HCT116 (cell line): ENCODE data around the gene ERBB4. TPM values are rescaled to one million over a fixed set of nuclear protein-coding genes. Genes with fewer than 3 reads are reported as not detected.

Experiments
- ATAC-seq: fragments of 200-7000 bp; cut with Tn5 transposase; 2 replicates; pipeline ENCODE4 v1.9.1; 2020; ENCODE audit warnings: mild to moderate bottlenecking, moderate library complexity
- BruUV-seq: library from RNA; stranded (reverse); fragments of 400-500 nt; replicated peaks from 2 replicates; lab custom pipeline; 2021; lab: Mats Ljungman, UMichigan
- CTCF ChIA-PET: fragments of 300-600 bp; sonication (Branson Sonifier 250); formaldehyde crosslinking; loops from one replicate; lab custom pipeline; 2021; ENCODE audit warnings: antibody characterized with exemption; lab: Charles Lee
- POLR2A ChIA-PET: fragments of 300-600, 350-600 bp; sonication (Branson Sonifier 250); formaldehyde crosslinking; loops from one replicate; lab custom pipeline; 2021; ENCODE audit warnings: antibody characterized with exemption; lab: Charles Lee
- RAD21 ChIA-PET, 2 experiments: fragments of 300-600 bp; sonication (Branson Sonifier 250); formaldehyde crosslinking; loops; one replicate each; lab custom pipeline; 2023; ENCODE audit warnings: low total read pairs in 2 of 2; ENCODE audit not compliant: uncharacterized antibody in 2 of 2, unreplicated experiment in 2 of 2, low non-redundant PET in 1 of 2; lab: Charles Lee
- DNase-seq: peaks from one replicate; pipeline ENCODE4 v3.0.0-alpha.2; 2010; ENCODE audit warnings: low read depth, low spot score
- H2AFZ ChIP-seq: fragments of 200-600 bp; shearing (Covaris generic), sonication (generic); 2 replicates; pipeline ENCODE4 v1.6.1; 2017; ENCODE audit warnings: low read depth, mixed run types, mixed read lengths, antibody characterized with exemption, low read length; ENCODE audit not compliant: poor library complexity, severe bottlenecking
- H3K27ac ChIP-seq: 2 replicates; pipeline ENCODE4 v1.5.1; 2012; ENCODE audit warnings: low read depth, low read length
- H3K27me3 ChIP-seq: fragments of 200-600 bp; sonication (generic); 2 replicates; pipeline ENCODE4 v1.6.1; 2016; ENCODE audit warnings: mixed run types, low read length, mixed read lengths; ENCODE audit not compliant: insufficient read depth
- H3K36me3 ChIP-seq, 2 experiments: fragments of 200-500 bp in 1 of 2; fragments of 200-600 bp in 1 of 2; sonication (Bioruptor generic) in 1 of 2; sonication (generic) in 1 of 2; 2 replicates each; pipeline versions ENCODE4 v1.5.1 to v1.6.1; 2014 to 2016; ENCODE audit warnings: low read length in 2 of 2, inconsistent platforms in 1 of 2, mixed read lengths in 1 of 2, mixed run types in 1 of 2; ENCODE audit not compliant: insufficient read depth in 2 of 2, control insufficient read depth in 1 of 2
- H3K4me1 ChIP-seq, 2 experiments: fragments of 200-600 bp in 1 of 2; sonication (generic) in 1 of 2; 2 replicates each; pipeline versions ENCODE4 v1.5.1 to v1.6.1; 2012 to 2017; ENCODE audit warnings: low read length in 2 of 2, inconsistent platforms in 1 of 2, mild to moderate bottlenecking in 1 of 2, mixed read lengths in 1 of 2, mixed run types in 1 of 2, moderate library complexity in 1 of 2; ENCODE audit not compliant: insufficient read depth in 2 of 2, control insufficient read depth in 1 of 2
- H3K4me2 ChIP-seq: fragments of 200-600 bp; sonication (generic); 2 replicates; pipeline ENCODE4 v1.6.1; 2017; ENCODE audit warnings: mixed run types, low read length, mixed read lengths
- H3K4me3 ChIP-seq, 2 experiments: fragments of 200-600 bp in 1 of 2; sonication (generic) in 1 of 2; replicated peaks in 1 of 2; 2 replicates each; pipeline ENCODE4 v1.5.1; 2011 to 2016; ENCODE audit warnings: low read length in 2 of 2, control low read depth in 1 of 2, low read depth in 1 of 2, mild to moderate bottlenecking in 1 of 2, mixed read lengths in 1 of 2, mixed run types in 1 of 2
- H3K79me2 ChIP-seq: fragments of 200-600 bp; sonication (generic); 2 replicates; pipeline ENCODE4 v1.6.1; 2017; ENCODE audit warnings: mild to moderate bottlenecking, mixed run types, low read length, moderate library complexity, mixed read lengths; ENCODE audit not compliant: insufficient read depth
- H3K9ac ChIP-seq: fragments of 200-600 bp; sonication (generic); 2 replicates; pipeline ENCODE4 v1.6.1; 2016; ENCODE audit warnings: low read length, mixed read lengths
- H3K9me2 ChIP-seq: fragments of 200-600 bp; sonication (generic), shearing (Covaris generic); 2 replicates; pipeline ENCODE4 v1.6.1; 2017; ENCODE audit warnings: mixed run types, mild to moderate bottlenecking, moderate library complexity; ENCODE audit not compliant: insufficient read depth
- H3K9me3 ChIP-seq, 2 experiments: fragments of 200-500 bp in 1 of 2; fragments of 200-600 bp in 1 of 2; sonication (Bioruptor generic) in 1 of 2; sonication (generic) in 1 of 2; 2 replicates each; pipeline ENCODE4 v1.6.1; 2014 to 2017; ENCODE audit warnings: low read length in 2 of 2, mixed read lengths in 2 of 2, inconsistent platforms in 1 of 2, low read depth in 1 of 2, mild to moderate bottlenecking in 1 of 2, mixed run types in 1 of 2, moderate library complexity in 1 of 2; ENCODE audit not compliant: control insufficient read depth in 1 of 2, insufficient read depth in 1 of 2
- H4K20me1 ChIP-seq: fragments of 200-600 bp; sonication (generic), shearing (Covaris generic); 2 replicates; pipeline ENCODE4 v1.6.1; 2017; ENCODE audit warnings: mixed run types, mild to moderate bottlenecking, moderate library complexity; ENCODE audit not compliant: insufficient read depth
- CTCF ChIP-seq, 3 experiments: fragments of 200-600 bp in 1 of 3; sonication (generic) in 1 of 3; IDR thresholded peaks in 2 of 3; conservative IDR thresholded peaks in 1 of 3; 2 replicates each; pipeline ENCODE4 v1.5.1; 2012 to 2017; ENCODE audit warnings: low read depth in 2 of 3, low read length in 2 of 3, antibody characterized with exemption in 1 of 3, borderline replicate concordance in 1 of 3, control low read depth in 1 of 3, mild to moderate bottlenecking in 1 of 3, mixed read lengths in 1 of 3, mixed run types in 1 of 3, moderate library complexity in 1 of 3; ENCODE audit not compliant: insufficient read depth in 1 of 3
- EZH2 ChIP-seq: fragments of 200-600 bp; sonication (generic); IDR thresholded peaks from 2 replicates; pipeline ENCODE4 v1.6.1; 2017; ENCODE audit warnings: antibody characterized with exemption, mixed run types
- MAX ChIP-seq: IDR thresholded peaks from 2 replicates; pipeline ENCODE4 v1.6.1; 2012
- SRF ChIP-seq: IDR thresholded peaks from 2 replicates; pipeline ENCODE4 v1.6.1; 2012; ENCODE audit warnings: low read depth
- ZBTB33 ChIP-seq: IDR thresholded peaks from 2 replicates; pipeline ENCODE4 v1.6.1; 2011; ENCODE audit warnings: mild to moderate bottlenecking, low read length, moderate library complexity; ENCODE audit not compliant: insufficient replicate concordance; ENCODE audit errors: extremely low read depth
- intact Hi-C: fragments of 100-400 bp; cut with micrococcal nuclease; formaldehyde crosslinking; loops from 2 replicates; pipeline ENCODE4 v1.10.0; 2022
- total RNA-seq: library from RNA; stranded (reverse); gene quantifications from one replicate; pipeline ENCODE4 v1.2.1, GENCODE V29; 2021; ENCODE audit not compliant: unreplicated experiment

The ERBB4 gene
- total RNA-seq, 1 experiment from 2014 or later: 0.10 TPM

DNA sequence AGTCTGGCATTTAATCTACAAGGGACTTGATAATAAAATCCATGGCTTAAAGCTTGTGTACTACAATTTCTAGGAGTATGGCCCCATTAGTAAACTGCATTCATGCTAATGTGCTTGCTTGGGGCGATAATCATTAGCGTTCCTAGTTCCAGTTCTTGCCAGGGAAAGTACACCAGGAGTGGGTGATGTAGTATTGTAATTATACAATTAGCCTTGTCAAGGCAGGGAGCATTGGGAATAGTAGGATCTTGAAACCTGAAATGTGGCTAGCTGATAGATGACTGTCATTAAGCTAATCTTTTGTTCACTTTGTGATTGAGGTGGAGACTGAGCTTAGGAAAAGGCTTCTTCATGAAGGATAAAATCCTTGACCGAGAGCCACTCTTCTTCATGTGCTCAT is 993.0 kb downstream of the ERBB4 start:
- BruUV-seq: no TSS peak
- Histone ChIP-seq H3K36me3 (no peaks in the 10 kb centered on the region), H3K4me3 (no peak overlapping the region), H3K9me3 (no peaks in the 10 kb centered on the region), H3K27me3 (no peaks in the 10 kb centered on the region), H3K27ac (no peak overlapping the region), H3K4me1 (no peaks in the 10 kb centered on the region), H2AFZ (no peak overlapping the region), H4K20me1 (no peaks in the 10 kb centered on the region), H3K4me2 (no peak overlapping the region), H3K9me2 (no peaks in the 10 kb centered on the region), H3K79me2 (no peaks in the 10 kb centered on the region), H3K9ac (no peak overlapping the region)
- POLR2A ChIA-PET: no interaction called here
- no peak for TF ChIP-seq ZBTB33
- TF ChIP-seq MAX: no peak
- no peak for TF ChIP-seq EZH2
- no peak for TF ChIP-seq CTCF (IDR thresholded peaks at IDR 0.05 in 2 of 3, conservative IDR thresholded peaks at IDR 0.05 in 1 of 3; ENCODE audit: borderline replicate concordance in 1 of 3, insufficient read depth in 1 of 3, low read depth in 2 of 3, low read length in 2 of 3)
- TF ChIP-seq SRF: no peak
- CTCF ChIA-PET: no interaction called here
- intact Hi-C loops: no loop called here
- DNase-seq (no peak), ATAC-seq (no peak)
- RAD21 ChIA-PET: no interaction called here
